HCT116 (cell line): Measurements from ENCODE around the gene ZSWIM6. TPM values are rescaled to one million over a fixed set of nuclear protein-coding genes. Genes with fewer than 3 reads are reported as not detected.

ENCODE experiments used
- ATAC-seq: fragments of 200-7000 bp; cut with Tn5 transposase; 2 replicates; pipeline ENCODE4 v1.9.1; 2020; ENCODE audit warnings: mild to moderate bottlenecking, moderate library complexity
- BruUV-seq: library from RNA; stranded (reverse); fragments of 400-500 nt; replicated peaks from 2 replicates; lab custom pipeline; 2021; lab: Mats Ljungman, UMichigan
- CTCF ChIA-PET: fragments of 300-600 bp; sonication (Branson Sonifier 250); formaldehyde crosslinking; loops from one replicate; lab custom pipeline; 2021; ENCODE audit warnings: antibody characterized with exemption; lab: Charles Lee
- POLR2A ChIA-PET: fragments of 300-600, 350-600 bp; sonication (Branson Sonifier 250); formaldehyde crosslinking; loops from one replicate; lab custom pipeline; 2021; ENCODE audit warnings: antibody characterized with exemption; lab: Charles Lee
- RAD21 ChIA-PET, 2 experiments: fragments of 300-600 bp; sonication (Branson Sonifier 250); formaldehyde crosslinking; loops; one replicate each; lab custom pipeline; 2023; ENCODE audit warnings: low total read pairs in 2 of 2; ENCODE audit not compliant: uncharacterized antibody in 2 of 2, unreplicated experiment in 2 of 2, low non-redundant PET in 1 of 2; lab: Charles Lee
- DNase-seq: peaks from one replicate; pipeline ENCODE4 v3.0.0-alpha.2; 2010; ENCODE audit warnings: low read depth, low spot score
- H2AFZ ChIP-seq: fragments of 200-600 bp; shearing (Covaris generic), sonication (generic); 2 replicates; pipeline ENCODE4 v1.6.1; 2017; ENCODE audit warnings: low read depth, mixed run types, mixed read lengths, antibody characterized with exemption, low read length; ENCODE audit not compliant: poor library complexity, severe bottlenecking
- H3K27ac ChIP-seq: 2 replicates; pipeline ENCODE4 v1.5.1; 2012; ENCODE audit warnings: low read depth, low read length
- H3K27me3 ChIP-seq: fragments of 200-600 bp; sonication (generic); 2 replicates; pipeline ENCODE4 v1.6.1; 2016; ENCODE audit warnings: mixed run types, low read length, mixed read lengths; ENCODE audit not compliant: insufficient read depth
- H3K36me3 ChIP-seq, 2 experiments: fragments of 200-500 bp in 1 of 2; fragments of 200-600 bp in 1 of 2; sonication (Bioruptor generic) in 1 of 2; sonication (generic) in 1 of 2; 2 replicates each; pipeline versions ENCODE4 v1.5.1 to v1.6.1; 2014 to 2016; ENCODE audit warnings: low read length in 2 of 2, inconsistent platforms in 1 of 2, mixed read lengths in 1 of 2, mixed run types in 1 of 2; ENCODE audit not compliant: insufficient read depth in 2 of 2, control insufficient read depth in 1 of 2
- H3K4me1 ChIP-seq, 2 experiments: fragments of 200-600 bp in 1 of 2; sonication (generic) in 1 of 2; 2 replicates each; pipeline versions ENCODE4 v1.5.1 to v1.6.1; 2012 to 2017; ENCODE audit warnings: low read length in 2 of 2, inconsistent platforms in 1 of 2, mild to moderate bottlenecking in 1 of 2, mixed read lengths in 1 of 2, mixed run types in 1 of 2, moderate library complexity in 1 of 2; ENCODE audit not compliant: insufficient read depth in 2 of 2, control insufficient read depth in 1 of 2
- H3K4me2 ChIP-seq: fragments of 200-600 bp; sonication (generic); 2 replicates; pipeline ENCODE4 v1.6.1; 2017; ENCODE audit warnings: mixed run types, low read length, mixed read lengths
- H3K4me3 ChIP-seq, 2 experiments: fragments of 200-600 bp in 1 of 2; sonication (generic) in 1 of 2; replicated peaks in 1 of 2; 2 replicates each; pipeline ENCODE4 v1.5.1; 2011 to 2016; ENCODE audit warnings: low read length in 2 of 2, control low read depth in 1 of 2, low read depth in 1 of 2, mild to moderate bottlenecking in 1 of 2, mixed read lengths in 1 of 2, mixed run types in 1 of 2
- H3K79me2 ChIP-seq: fragments of 200-600 bp; sonication (generic); 2 replicates; pipeline ENCODE4 v1.6.1; 2017; ENCODE audit warnings: mild to moderate bottlenecking, mixed run types, low read length, moderate library complexity, mixed read lengths; ENCODE audit not compliant: insufficient read depth
- H3K9ac ChIP-seq: fragments of 200-600 bp; sonication (generic); 2 replicates; pipeline ENCODE4 v1.6.1; 2016; ENCODE audit warnings: low read length, mixed read lengths
- H3K9me2 ChIP-seq: fragments of 200-600 bp; sonication (generic), shearing (Covaris generic); 2 replicates; pipeline ENCODE4 v1.6.1; 2017; ENCODE audit warnings: mixed run types, mild to moderate bottlenecking, moderate library complexity; ENCODE audit not compliant: insufficient read depth
- H3K9me3 ChIP-seq, 2 experiments: fragments of 200-500 bp in 1 of 2; fragments of 200-600 bp in 1 of 2; sonication (Bioruptor generic) in 1 of 2; sonication (generic) in 1 of 2; 2 replicates each; pipeline ENCODE4 v1.6.1; 2014 to 2017; ENCODE audit warnings: low read length in 2 of 2, mixed read lengths in 2 of 2, inconsistent platforms in 1 of 2, low read depth in 1 of 2, mild to moderate bottlenecking in 1 of 2, mixed run types in 1 of 2, moderate library complexity in 1 of 2; ENCODE audit not compliant: control insufficient read depth in 1 of 2, insufficient read depth in 1 of 2
- H4K20me1 ChIP-seq: fragments of 200-600 bp; sonication (generic), shearing (Covaris generic); 2 replicates; pipeline ENCODE4 v1.6.1; 2017; ENCODE audit warnings: mixed run types, mild to moderate bottlenecking, moderate library complexity; ENCODE audit not compliant: insufficient read depth
- ATF3 ChIP-seq: IDR thresholded peaks from 2 replicates; pipeline ENCODE4 v1.6.1; 2012
- CEBPB ChIP-seq: IDR thresholded peaks from 2 replicates; pipeline ENCODE4 v1.6.1; 2012; ENCODE audit warnings: low read depth
- EGR1 ChIP-seq: IDR thresholded peaks from 2 replicates; pipeline ENCODE4 v1.6.1; 2012; ENCODE audit warnings: low read depth
- EZH2 ChIP-seq: fragments of 200-600 bp; sonication (generic); IDR thresholded peaks from 2 replicates; pipeline ENCODE4 v1.6.1; 2017; ENCODE audit warnings: antibody characterized with exemption, mixed run types
- FOSL1 ChIP-seq: IDR thresholded peaks from 2 replicates; pipeline ENCODE4 v1.6.1; 2012; ENCODE audit warnings: low read depth
- MAX ChIP-seq: IDR thresholded peaks from 2 replicates; pipeline ENCODE4 v1.6.1; 2012
- REST ChIP-seq: IDR thresholded peaks from 2 replicates; pipeline ENCODE4 v1.6.1; 2012; ENCODE audit warnings: low read depth
- SRF ChIP-seq: IDR thresholded peaks from 2 replicates; pipeline ENCODE4 v1.6.1; 2012; ENCODE audit warnings: low read depth
- ZNF274 ChIP-seq: fragments of 200-500 bp; sonication (Bioruptor generic); IDR thresholded peaks from 2 replicates; pipeline ENCODE4 v1.6.1; 2014; ENCODE audit warnings: mild to moderate bottlenecking, low read depth, low read length, inconsistent platforms
- intact Hi-C: fragments of 100-400 bp; cut with micrococcal nuclease; formaldehyde crosslinking; loops from 2 replicates; pipeline ENCODE4 v1.10.0; 2022
- total RNA-seq: library from RNA; stranded (reverse); gene quantifications from one replicate; pipeline ENCODE4 v1.2.1, GENCODE V29; 2021; ENCODE audit not compliant: unreplicated experiment

ZSWIM6 gene
- total RNA-seq, 1 experiment from 2014 or later, result 7.4 TPM

GRCh38 chr5:61435368-61435767, 103.3 kb downstream of the ZSWIM6 start:
- intact Hi-C loops, result no loop called here
- BruUV-seq, result no TSS peak
- ATAC-seq, result no peak

More at GRCh38 chr5:61435368-61435767, 103.3 kb downstream of the ZSWIM6 start:
- Histone ChIP-seq H3K27me3 (no peaks in the 10 kb centered on the region), H2AFZ (no peak overlapping the region), H3K36me3 (no peaks in the 10 kb centered on the region), H3K4me1 (no peaks in the 10 kb centered on the region), H3K27ac (no peak overlapping the region), H3K4me3 (no peak overlapping the region), H4K20me1 (0 out of 2 replicates have a peak, but pooled peaks cover 4% of the 10 kb centered on the region), H3K4me2 (no peak overlapping the region), H3K9ac (no peak overlapping the region), H3K79me2 (peaks cover 47% of the 10 kb centered on the region), H3K9me3 (no peaks in the 10 kb centered on the region), H3K9me2 (no peaks in the 10 kb centered on the region)
- no peak for DNase-seq
- no peak for TF ChIP-seq FOSL1
- no peak for TF ChIP-seq REST
- no peak for TF ChIP-seq ATF3
- no peak for TF ChIP-seq EZH2
- no peak for TF ChIP-seq MAX
- no peak for TF ChIP-seq CEBPB
- no peak for TF ChIP-seq EGR1
- TF ChIP-seq SRF, result no peak
- no peak for TF ChIP-seq ZNF274
- RAD21 ChIA-PET, result no interaction called here
- POLR2A ChIA-PET, result no interaction called here
- CTCF ChIA-PET, result no interaction called here
